Muscle of leg (tissue), 16 donors: ENCODE data around the gene ODC1. TPM values are rescaled to one million over a fixed set of nuclear protein-coding genes. Genes with fewer than 3 reads are reported as not detected.

Experiments
- DNase-seq: peaks from one replicate; pipeline ENCODE4 v3.0.0; 2013
- H3K27ac ChIP-seq: one replicate; pipeline ENCODE4 v1.5.1; 2013; ENCODE audit warnings: mild to moderate bottlenecking, low read length, control low read depth
- H3K27me3 ChIP-seq: one replicate; pipeline ENCODE4 v1.6.1; 2013; ENCODE audit warnings: low read length; ENCODE audit not compliant: control insufficient read depth, insufficient read depth
- H3K36me3 ChIP-seq: one replicate; pipeline ENCODE4 v1.6.1; 2013; ENCODE audit warnings: low read length; ENCODE audit not compliant: control insufficient read depth, insufficient read depth
- H3K4me1 ChIP-seq: one replicate; pipeline ENCODE4 v1.6.1; 2013; ENCODE audit warnings: low read length; ENCODE audit not compliant: control insufficient read depth, insufficient read depth
- H3K4me3 ChIP-seq: one replicate; pipeline ENCODE4 v1.5.1; 2013; ENCODE audit warnings: low read length, control low read depth
- H3K9me3 ChIP-seq: replicated peaks from 2 replicates; pipeline ENCODE4 v1.6.1; 2013; ENCODE audit warnings: low read depth, low read length; ENCODE audit not compliant: control insufficient read depth
- WGBS: methylation state at CpG from one replicate; pipeline ENCODE4 v1.1.5; 2013; ENCODE audit warnings: missing lambda C conversion rate; ENCODE audit not compliant: insufficient coverage; 5-methylcytosine and 5-hydroxymethylcytosine counted together
- long read RNA-seq, 11 donors: transcript quantifications; one replicate each; lab custom pipeline, GENCODE V29; 2026
- polyA plus RNA-seq, 8 donors: library from polyadenylated mRNA; unstranded; fragments of 120-200 nt; gene quantifications; one replicate each; pipeline versions ENCODE4 v1.2.1 to v1.2.3, GENCODE V29; 2013; ENCODE audit warnings: inconsistent platforms in 1 of 8, low replicate concordance in 1 of 8; ENCODE audit not compliant: insufficient read length in 8 of 8, insufficient read depth in 1 of 8
- total RNA-seq: library from RNA; stranded (reverse); fragments of 120-200 nt; gene quantifications from one replicate; pipeline ENCODE4 v1.2.4, GENCODE V29; 2013

The ODC1 gene
- total RNA-seq (123 TPM), polyA plus RNA-seq (100 to 1,000 TPM in 7 of 8 donors, 10 to 100 TPM in 1; 99.5 to 135 (median 114) TPM)
- long read RNA-seq, donor 1, transcript ODC1-201 (12 exons, 2,653 nt) = major isoform, 12 of 20 reads
- long read RNA-seq, donor 1, partial matches to known transcripts = 8 of 20 reads
- long read RNA-seq, donor 1, other reads (novel, unspliced or antisense) = 0 of 20 reads
- long read RNA-seq, donor 2, transcript ODC1-201 (12 exons, 2,653 nt) = major isoform, 8 of 8 reads
- long read RNA-seq, donor 2, partial matches to known transcripts = 0 of 8 reads
- long read RNA-seq, donor 2, other reads (novel, unspliced or antisense) = 0 of 8 reads
- long read RNA-seq, donor 3, transcript ODC1-201 (12 exons, 2,653 nt) = major isoform, 30 of 112 reads
- long read RNA-seq, donor 3, partial matches to known transcripts = 82 of 112 reads
- long read RNA-seq, donor 3, other reads (novel, unspliced or antisense) = 0 of 112 reads
- long read RNA-seq, donor 4, transcript ODC1-201 (12 exons, 2,653 nt) = major isoform, 47 of 58 reads
- long read RNA-seq, donor 4, partial matches to known transcripts = 11 of 58 reads
- long read RNA-seq, donor 4, other reads (novel, unspliced or antisense) = 0 of 58 reads
- long read RNA-seq, donor 5, transcript ODC1-201 (12 exons, 2,653 nt) = major isoform, 108 of 200 reads
- long read RNA-seq, donor 5, partial matches to known transcripts = 91 of 200 reads
- long read RNA-seq, donor 5, other reads (novel, unspliced or antisense) = 0 of 200 reads
- long read RNA-seq, donor 6, transcript ODC1-201 (12 exons, 2,653 nt) = major isoform, 79 of 103 reads
- long read RNA-seq, donor 6, partial matches to known transcripts = 24 of 103 reads
- long read RNA-seq, donor 6, other reads (novel, unspliced or antisense) = 0 of 103 reads
- long read RNA-seq, donor 7, transcript ODC1-201 (12 exons, 2,653 nt) = major isoform, 45 of 76 reads
- long read RNA-seq, donor 7, partial matches to known transcripts = 31 of 76 reads
- long read RNA-seq, donor 7, other reads (novel, unspliced or antisense) = 0 of 76 reads
- long read RNA-seq, donor 8, transcript ODC1-201 (12 exons, 2,653 nt) = major isoform, 24 of 24 reads
- long read RNA-seq, donor 8, partial matches to known transcripts = 0 of 24 reads
- long read RNA-seq, donor 8, other reads (novel, unspliced or antisense) = 0 of 24 reads
- long read RNA-seq, donor 9, transcript ODC1-201 (12 exons, 2,653 nt) = major isoform, 37 of 42 reads
- long read RNA-seq, donor 9, partial matches to known transcripts = 5 of 42 reads
- long read RNA-seq, donor 9, other reads (novel, unspliced or antisense) = 0 of 42 reads
- long read RNA-seq, donor 10, transcript ODC1-201 (12 exons, 2,653 nt) = major isoform, 53 of 81 reads
- long read RNA-seq, donor 10, partial matches to known transcripts = 28 of 81 reads
- long read RNA-seq, donor 10, other reads (novel, unspliced or antisense) = 0 of 81 reads
- long read RNA-seq, donor 11, transcript ODC1-201 (12 exons, 2,653 nt) = major isoform, 43 of 50 reads
- long read RNA-seq, donor 11, partial matches to known transcripts = 7 of 50 reads
- long read RNA-seq, donor 11, other reads (novel, unspliced or antisense) = 0 of 50 reads

DNA sequence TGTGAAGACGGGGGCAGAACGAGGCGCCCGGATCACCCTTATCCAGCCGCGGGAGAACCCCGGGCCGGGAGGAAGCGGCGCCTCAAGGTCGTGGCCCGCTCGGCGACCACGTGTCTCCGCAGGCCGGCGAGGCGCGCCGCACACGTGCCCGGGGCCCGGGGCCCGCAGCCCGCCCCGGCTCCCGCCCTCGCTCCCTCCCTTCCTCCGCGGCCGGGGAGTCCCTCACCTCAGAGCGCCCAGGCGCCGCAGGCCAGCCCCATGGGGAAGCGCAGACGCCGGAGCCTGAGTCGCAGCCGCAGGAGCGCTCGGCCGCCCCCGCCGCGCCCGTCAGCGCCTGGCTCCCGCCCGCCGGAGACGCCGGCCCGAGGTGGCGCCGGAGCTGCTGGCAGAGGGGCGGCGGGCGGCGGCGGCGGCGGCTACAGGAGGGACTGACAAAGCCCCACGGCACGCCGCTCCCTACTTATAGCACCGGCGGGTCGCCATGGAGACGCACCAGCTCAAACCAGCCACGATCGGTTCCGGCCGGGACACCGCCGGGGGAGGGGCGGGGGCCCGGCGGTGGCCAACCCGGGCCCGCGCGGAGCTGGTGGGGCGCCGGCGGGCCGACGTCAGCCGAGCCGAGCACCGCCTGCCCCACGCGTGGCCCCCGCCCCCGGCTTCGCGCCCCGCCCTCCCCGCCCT is at the start of gene ODC1:
Gene ODC1, minus strand, starts transcription at position 433 of the 681 bp plus-strand sequence. CDS start 3,295 bp downstream, outside the sequence.
- peaks cover 18% of the 10 kb centered on the region for H3K4me1 ChIP-seq
- H3K27ac ChIP-seq = peak within 1 kb of the TSS; percentile 88
- H3K9me3 ChIP-seq = no peaks in the 10 kb centered on the region

GRCh38 chr2:10497797-10498251 is 49.7 kb upstream of the ODC1 start:
- no peaks in the 10 kb centered on the region for H3K9me3 ChIP-seq
- DNase-seq = peak; percentile 89
- H3K4me1 ChIP-seq = peaks cover 32% of the 10 kb centered on the region
- H3K27me3 ChIP-seq = peaks cover 6% of the 10 kb centered on the region
- H3K36me3 ChIP-seq = no peaks in the 10 kb centered on the region
- 58% methylated on average over 19 of the region's 24 CpGs for WGBS
- H3K4me3 ChIP-seq = no peak overlapping the region
- H3K27ac ChIP-seq = peak overlapping the region; percentile 79

More for the DNA sequence above, at the start of gene ODC1:
- WGBS = under 1% methylated on average over 87 of the region's 99 CpGs
- peak; percentile 97 for DNase-seq
- peak within 1 kb of the TSS; percentile 64 for H3K4me3 ChIP-seq
- no peaks in the 10 kb centered on the region for H3K27me3 ChIP-seq
- H3K36me3 ChIP-seq = peaks cover 17% of the 10 kb centered on the region

- DNase-seq = no peak
- WGBS = 64% methylated on average over 7 of the region's 7 CpGs
- H3K9me3 ChIP-seq = peaks cover 3% of the 10 kb centered on the region
- no peaks in the 10 kb centered on the region for H3K36me3 ChIP-seq
- H3K27ac ChIP-seq = no peak overlapping the region
- H3K4me3 ChIP-seq = no peak overlapping the region
- H3K4me1 ChIP-seq = peaks cover 24% of the 10 kb centered on the region
- H3K27me3 ChIP-seq = peaks cover 6% of the 10 kb centered on the region
Observed at GRCh38 chr2:10495988-10496313, 47.8 kb upstream of the ODC1 start.

- H3K27me3 ChIP-seq = peaks cover 6% of the 10 kb centered on the region
- H3K4me3 ChIP-seq = no peak overlapping the region
- no peak for DNase-seq
- H3K36me3 ChIP-seq = no peaks in the 10 kb centered on the region
- peaks cover 3% of the 10 kb centered on the region for H3K9me3 ChIP-seq
- 66% methylated on average over 21 of the region's 24 CpGs for WGBS
- peaks cover 21% of the 10 kb centered on the region for H3K4me1 ChIP-seq
- no peak overlapping the region for H3K27ac ChIP-seq
Observed at GRCh38 chr2:10495311-10495987, 47.3 kb upstream of the ODC1 start.

DNA sequence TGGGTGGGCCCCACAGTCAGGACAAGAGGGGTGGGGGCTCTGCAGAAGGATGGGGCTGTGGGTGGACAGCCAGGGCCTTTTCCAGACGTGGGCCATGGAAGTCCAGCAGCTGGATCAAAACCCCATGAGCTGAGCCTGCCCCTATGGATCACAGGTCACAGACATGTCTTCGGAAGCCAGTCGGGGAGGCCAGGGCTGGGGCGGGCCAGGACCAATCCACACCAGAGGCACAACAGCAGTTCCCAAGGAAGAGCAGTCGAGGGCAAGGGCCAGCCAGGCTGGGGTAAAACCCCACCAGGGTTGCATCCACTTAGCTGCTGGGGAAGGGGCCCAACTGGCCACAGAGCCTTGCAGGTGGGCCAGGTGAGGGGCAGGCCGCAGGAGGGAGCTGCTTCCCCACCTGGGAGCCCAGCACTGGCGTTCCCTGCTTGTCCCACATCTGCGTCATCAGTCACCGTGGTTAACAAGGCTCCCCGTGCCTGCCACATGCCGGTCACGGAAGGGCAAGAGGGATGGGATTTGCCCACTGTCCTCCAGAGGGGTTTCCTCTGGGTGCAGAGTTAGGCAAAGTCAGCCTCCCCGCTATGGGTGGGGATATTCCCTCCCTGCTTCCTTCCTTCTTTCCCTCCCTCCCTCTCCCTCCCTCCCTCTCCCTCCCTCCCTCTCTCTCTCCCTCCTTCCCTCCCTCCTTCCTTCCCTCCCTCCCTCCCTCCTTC is 46.4 kb upstream of the ODC1 start:
- H3K27ac ChIP-seq = no peak overlapping the region

GRCh38 chr2:10493634-10494281 is 45.6 kb upstream of the ODC1 start:
- WGBS = 83% methylated on average over 10 of the region's 22 CpGs
- Histone ChIP-seq H3K4me3 (no peak overlapping the region), H3K27me3 (peaks cover 6% of the 10 kb centered on the region)

More for the DNA sequence above, 46.4 kb upstream of the ODC1 start:
- Histone ChIP-seq H3K4me1 (peaks cover 21% of the 10 kb centered on the region), H3K9me3 (peaks cover 3% of the 10 kb centered on the region), H3K36me3 (no peaks in the 10 kb centered on the region), H3K27me3 (peaks cover 6% of the 10 kb centered on the region), H3K4me3 (no peak overlapping the region)
- 74% methylated on average over 8 of the region's 13 CpGs for WGBS
- no peak for DNase-seq

DNA sequence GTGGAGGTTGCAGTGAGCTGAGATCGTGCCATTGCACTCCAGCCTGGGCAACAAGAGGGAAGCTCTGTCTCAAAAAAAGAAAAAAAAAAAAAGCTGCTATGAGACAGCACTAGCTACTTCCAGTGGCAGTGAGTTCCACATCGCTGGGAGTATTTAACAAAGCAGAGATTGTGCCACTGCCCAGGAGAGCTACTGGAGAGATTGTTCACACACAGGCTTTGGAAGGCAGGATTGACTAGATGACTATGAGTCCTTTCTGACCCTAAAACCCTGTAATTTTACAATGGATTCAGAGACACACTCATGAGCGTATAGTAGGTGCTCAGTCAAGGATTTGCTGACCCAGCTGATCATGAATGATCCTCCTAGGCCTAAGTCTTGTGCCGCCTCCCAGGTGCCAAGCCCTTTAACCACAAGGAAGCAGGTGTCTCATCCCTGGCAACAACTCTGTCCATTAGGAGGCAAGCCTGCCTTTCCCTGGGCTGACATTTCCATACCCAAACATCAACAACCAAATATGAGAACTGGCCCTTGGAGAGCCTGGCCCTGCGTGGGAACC is 45.0 kb upstream of the ODC1 start:
- peaks cover 3% of the 10 kb centered on the region for H3K9me3 ChIP-seq
- WGBS = 86% methylated on average over 5 of the region's 5 CpGs
- no peak overlapping the region for H3K27ac ChIP-seq
- peaks cover 6% of the 10 kb centered on the region for H3K27me3 ChIP-seq
- H3K4me1 ChIP-seq = peaks cover 15% of the 10 kb centered on the region
- no peaks in the 10 kb centered on the region for H3K36me3 ChIP-seq
- H3K4me3 ChIP-seq = no peak overlapping the region
- DNase-seq = no peak

More at GRCh38 chr2:10493634-10494281, 45.6 kb upstream of the ODC1 start:
- DNase-seq = no peak
- no peaks in the 10 kb centered on the region for H3K36me3 ChIP-seq
- H3K27ac ChIP-seq = no peak overlapping the region
- peaks cover 3% of the 10 kb centered on the region for H3K9me3 ChIP-seq
- peaks cover 21% of the 10 kb centered on the region for H3K4me1 ChIP-seq
